Measurements from ENCODE around the gene ZNF611.
"Not testable (repeated sequence)": the region's sequence is repeated elsewhere in the genome, so short reads cannot be mapped to it uniquely, and the experiment has no call there.

The ZNF611 gene

DNA sequence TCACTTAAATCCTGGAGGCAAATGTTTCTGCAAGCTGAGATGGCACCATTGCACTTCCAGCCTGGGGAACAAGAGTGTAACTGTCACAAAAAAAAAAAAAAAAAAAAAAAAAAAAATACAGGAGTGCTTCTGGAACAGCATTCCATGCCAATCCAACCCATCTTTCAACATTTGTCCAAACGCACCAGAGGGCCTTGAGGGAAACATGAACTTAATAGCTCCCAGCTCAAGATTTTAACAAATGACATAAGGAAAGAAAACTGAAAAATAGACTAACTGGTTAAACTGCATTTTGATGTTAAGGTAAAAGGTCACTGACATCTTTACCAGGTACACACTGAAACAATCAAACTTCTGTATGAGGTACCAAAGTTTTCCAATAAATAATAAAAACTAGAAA lies 49.0 kb downstream of the ZNF611 start:
- H3K36me3 ChIP-seq (ENCODE audit: control insufficient read depth, insufficient read depth, low read length): peaks cover 3% of the 10 kb centered on the region
- no peaks in the 10 kb centered on the region for H3K27me3 ChIP-seq (replicated peaks; ENCODE audit: control insufficient read depth, insufficient read depth, low read length)
- H3K4me3 ChIP-seq (replicated peaks; ENCODE audit: low read depth, low read length): no peak overlapping the region
- DNase-seq (ENCODE audit: extremely low read depth, insufficient read length): no peak
- no peak for TF ChIP-seq CTCF (IDR thresholded peaks at IDR 0.05; ENCODE audit: insufficient read depth, low read length, poor library complexity, severe bottlenecking)

- H3K4me3 ChIP-seq (replicated peaks; ENCODE audit: low read depth, low read length); H3K27me3 ChIP-seq (replicated peaks; ENCODE audit: control insufficient read depth, insufficient read depth, low read length); H3K36me3 ChIP-seq (ENCODE audit: control insufficient read depth, insufficient read depth, low read length); DNase-seq (ENCODE audit: extremely low read depth, insufficient read length): not testable (repeated sequence)
These were observed 53.6 kb downstream of the ZNF611 start for GRCh38 chr19:52681216-52681615.

GRCh38 chr19:52679598-52679997 lies 55.2 kb downstream of the ZNF611 start:
- no peaks in the 10 kb centered on the region for H3K27me3 ChIP-seq (replicated peaks; ENCODE audit: control insufficient read depth, insufficient read depth, low read length)
- DNase-seq (ENCODE audit: extremely low read depth, insufficient read length): no peak
- H3K4me3 ChIP-seq (replicated peaks; ENCODE audit: low read depth, low read length): no peak overlapping the region
- TF ChIP-seq CTCF (IDR thresholded peaks at IDR 0.05; ENCODE audit: insufficient read depth, low read length, poor library complexity, severe bottlenecking): no peak
- H3K36me3 ChIP-seq (ENCODE audit: control insufficient read depth, insufficient read depth, low read length): peaks cover 3% of the 10 kb centered on the region

GRCh38 chr19:52675239-52675638 lies 59.6 kb downstream of the ZNF611 start:
- not testable (repeated sequence) for H3K4me3 ChIP-seq (replicated peaks; ENCODE audit: low read depth, low read length); DNase-seq (ENCODE audit: extremely low read depth, insufficient read length); H3K36me3 ChIP-seq (ENCODE audit: control insufficient read depth, insufficient read depth, low read length); H3K27me3 ChIP-seq (replicated peaks; ENCODE audit: control insufficient read depth, insufficient read depth, low read length)

DNA sequence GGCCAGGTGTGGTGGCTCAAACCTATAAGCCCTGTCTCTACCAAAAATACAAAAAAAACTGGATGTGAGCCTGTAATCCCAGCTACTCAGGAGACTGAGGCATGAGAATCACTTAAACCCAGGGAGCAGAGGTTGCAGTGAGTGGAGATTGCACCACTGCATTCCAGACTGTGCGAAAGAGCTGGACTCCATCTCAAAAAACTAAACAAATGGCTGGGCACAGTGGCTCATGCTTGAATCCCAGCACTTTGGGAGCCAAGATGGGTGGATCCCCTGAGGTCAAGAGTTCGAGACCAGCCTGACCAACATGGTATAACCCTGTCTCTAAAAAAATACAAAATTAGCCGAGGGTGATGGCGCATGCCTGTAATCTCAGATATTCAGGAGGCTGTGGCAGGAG lies 61.8 kb downstream of the ZNF611 start:
- Histone ChIP-seq H3K27me3 (replicated peaks; ENCODE audit: control insufficient read depth, insufficient read depth, low read length) (no peaks in the 10 kb centered on the region), H3K4me3 (replicated peaks; ENCODE audit: low read depth, low read length) (no peak overlapping the region), H3K36me3 (ENCODE audit: control insufficient read depth, insufficient read depth, low read length) (no peaks in the 10 kb centered on the region; the same call in 1 of the 2 replicates)
- no peak for TF ChIP-seq CTCF (IDR thresholded peaks at IDR 0.05; ENCODE audit: insufficient read depth, low read length, poor library complexity, severe bottlenecking)
- no peak for DNase-seq (ENCODE audit: extremely low read depth, insufficient read length)

GRCh38 chr19:52670046-52670445 lies 64.8 kb downstream of the ZNF611 start:
- Histone ChIP-seq H3K27me3 (replicated peaks; ENCODE audit: control insufficient read depth, insufficient read depth, low read length) (no peaks in the 10 kb centered on the region), H3K4me3 (replicated peaks; ENCODE audit: low read depth, low read length) (no peak overlapping the region), H3K36me3 (ENCODE audit: control insufficient read depth, insufficient read depth, low read length) (peaks cover 2% of the 10 kb centered on the region; the same call in 1 of the 2 replicates)
- DNase-seq (ENCODE audit: extremely low read depth, insufficient read length): no peak
- no peak for TF ChIP-seq CTCF (IDR thresholded peaks at IDR 0.05; ENCODE audit: insufficient read depth, low read length, poor library complexity, severe bottlenecking)

DNA sequence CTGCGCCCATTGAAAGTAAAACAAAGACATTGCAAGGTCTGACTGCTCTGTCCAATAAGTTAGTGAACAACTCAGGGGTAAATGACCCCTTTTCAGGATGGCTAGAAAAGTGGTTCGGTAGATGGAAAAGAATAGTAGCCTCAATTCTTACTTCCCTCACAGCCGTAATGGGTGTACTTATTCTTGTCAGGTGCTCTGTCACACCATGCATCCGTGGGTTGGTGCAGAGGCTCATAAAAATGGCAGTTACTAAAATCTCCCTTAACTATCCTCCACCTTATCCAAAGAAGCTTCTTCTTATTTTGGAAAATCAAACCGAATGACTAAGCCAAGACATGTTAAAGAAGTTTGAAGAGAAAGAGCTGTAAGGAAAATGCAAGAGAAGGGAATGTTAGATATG lies 65.3 kb downstream of the ZNF611 start:
- no peak for DNase-seq (ENCODE audit: extremely low read depth, insufficient read length)
- H3K36me3 ChIP-seq (ENCODE audit: control insufficient read depth, insufficient read depth, low read length): peaks cover 2% of the 10 kb centered on the region; the same call in 1 of the 2 replicates
- H3K4me3 ChIP-seq (replicated peaks; ENCODE audit: low read depth, low read length): no peak overlapping the region
- no peak for TF ChIP-seq CTCF (IDR thresholded peaks at IDR 0.05; ENCODE audit: insufficient read depth, low read length, poor library complexity, severe bottlenecking)
- no peaks in the 10 kb centered on the region for H3K27me3 ChIP-seq (replicated peaks; ENCODE audit: control insufficient read depth, insufficient read depth, low read length)
